NCI-H748 treated with DMSO at 0.1 percent for 48 hours (cell line): ENCODE results near the gene FAM216B.

Experiments
- DNase-seq: peaks from one replicate; lab custom pipeline; 2025; lab: John Stamatoyannopoulos, UW

FAM216B gene

GRCh38 chr13:42836930-42837690, 55.7 kb downstream of the FAM216B start:
- DNase-seq, result no peak
